ENCODE data around the gene NPAS4. TPM values are rescaled to one million over a fixed set of nuclear protein-coding genes. Genes with fewer than 3 reads are reported as not detected.
A peak's percentile ranks its signal among the peaks of the same experiment; 100 is the strongest.

NPAS4 gene
- total RNA-seq, 1 donor from 2014 or later: 0.78 TPM

DNA sequence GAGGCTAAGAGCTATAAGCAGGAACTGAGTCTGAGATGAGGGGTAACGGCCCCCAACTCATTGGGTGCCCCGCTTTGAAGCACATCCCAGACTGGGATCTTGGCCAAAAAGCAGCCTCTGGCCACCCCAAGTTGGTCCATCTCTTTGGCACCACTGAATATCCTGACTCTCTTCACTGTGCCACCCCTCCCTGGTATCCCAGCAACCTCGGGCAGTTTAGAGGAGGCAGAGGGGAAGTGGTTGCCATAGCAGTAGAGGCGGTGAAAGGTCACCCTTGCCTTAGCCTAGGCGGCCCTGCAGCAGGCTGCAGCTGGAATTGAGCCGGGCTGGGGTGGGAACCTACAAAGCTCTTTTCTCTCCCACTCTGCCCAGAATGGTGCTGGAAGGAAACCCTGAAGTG, 46.9 kb downstream of the NPAS4 start:
- DNase-seq: no peak
- H3K27me3 Mint-ChIP-seq (ENCODE audit: unreplicated experiment): peaks cover 7% of the 10 kb centered on the region
- peak overlapping the region; percentile 87 for H3K4me3 Mint-ChIP-seq (ENCODE audit: unreplicated experiment)
- TF ChIP-seq, protein P1, sequence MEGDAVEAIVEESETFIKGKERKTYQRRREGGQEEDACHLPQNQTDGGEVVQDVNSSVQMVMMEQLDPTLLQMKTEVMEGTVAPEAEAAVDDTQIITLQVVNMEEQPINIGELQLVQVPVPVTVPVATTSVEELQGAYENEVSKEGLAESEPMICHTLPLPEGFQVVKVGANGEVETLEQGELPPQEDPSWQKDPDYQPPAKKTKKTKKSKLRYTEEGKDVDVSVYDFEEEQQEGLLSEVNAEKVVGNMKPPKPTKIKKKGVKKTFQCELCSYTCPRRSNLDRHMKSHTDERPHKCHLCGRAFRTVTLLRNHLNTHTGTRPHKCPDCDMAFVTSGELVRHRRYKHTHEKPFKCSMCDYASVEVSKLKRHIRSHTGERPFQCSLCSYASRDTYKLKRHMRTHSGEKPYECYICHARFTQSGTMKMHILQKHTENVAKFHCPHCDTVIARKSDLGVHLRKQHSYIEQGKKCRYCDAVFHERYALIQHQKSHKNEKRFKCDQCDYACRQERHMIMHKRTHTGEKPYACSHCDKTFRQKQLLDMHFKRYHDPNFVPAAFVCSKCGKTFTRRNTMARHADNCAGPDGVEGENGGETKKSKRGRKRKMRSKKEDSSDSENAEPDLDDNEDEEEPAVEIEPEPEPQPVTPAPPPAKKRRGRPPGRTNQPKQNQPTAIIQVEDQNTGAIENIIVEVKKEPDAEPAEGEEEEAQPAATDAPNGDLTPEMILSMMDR (IDR thresholded peaks at IDR 0.05; ENCODE audit: partially characterized antibody, unreplicated experiment): no peak
- no peak overlapping the region for H3K27ac Mint-ChIP-seq (ENCODE audit: unreplicated experiment)
- no peaks in the 10 kb centered on the region for H3K36me3 Mint-ChIP-seq (ENCODE audit: unreplicated experiment)
- H3K9me3 Mint-ChIP-seq (ENCODE audit: unreplicated experiment): peaks cover 7% of the 10 kb centered on the region
- H3K4me1 Mint-ChIP-seq (ENCODE audit: low read depth, unreplicated experiment): peaks cover 8% of the 10 kb centered on the region

DNA sequence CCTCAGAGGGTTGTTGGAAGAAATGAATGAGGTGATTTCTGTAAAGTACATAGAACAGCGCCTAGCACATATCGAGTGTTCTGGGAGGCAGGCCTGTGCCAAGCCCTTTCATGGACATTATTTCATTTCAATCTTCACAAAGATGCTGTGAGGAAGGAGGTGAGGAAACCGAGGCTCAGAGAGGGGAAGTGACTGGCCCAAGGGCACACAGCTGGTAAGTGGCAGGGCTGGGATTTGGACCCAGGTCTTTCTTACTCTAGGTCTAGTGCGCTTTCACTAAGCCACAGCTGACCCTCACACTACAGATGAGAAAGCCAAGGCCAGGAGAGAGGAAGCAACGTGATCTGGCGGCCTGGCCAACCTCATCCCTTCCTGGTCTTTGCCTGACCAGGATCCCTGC, 47.9 kb downstream of the NPAS4 start:
- H3K4me1 Mint-ChIP-seq (ENCODE audit: low read depth, unreplicated experiment): peaks cover 8% of the 10 kb centered on the region
- H3K4me3 Mint-ChIP-seq (ENCODE audit: unreplicated experiment): peak overlapping the region; percentile 30
- peaks cover 7% of the 10 kb centered on the region for H3K9me3 Mint-ChIP-seq (ENCODE audit: unreplicated experiment)
- no peak for DNase-seq
- peak overlapping the region; percentile 52 for H3K27ac Mint-ChIP-seq (ENCODE audit: unreplicated experiment)
- H3K27me3 Mint-ChIP-seq (ENCODE audit: unreplicated experiment): peaks cover 7% of the 10 kb centered on the region
- no peaks in the 10 kb centered on the region for H3K36me3 Mint-ChIP-seq (ENCODE audit: unreplicated experiment)
- TF ChIP-seq, protein P1 (IDR thresholded peaks at IDR 0.05; ENCODE audit: partially characterized antibody, unreplicated experiment): no peak

DNA sequence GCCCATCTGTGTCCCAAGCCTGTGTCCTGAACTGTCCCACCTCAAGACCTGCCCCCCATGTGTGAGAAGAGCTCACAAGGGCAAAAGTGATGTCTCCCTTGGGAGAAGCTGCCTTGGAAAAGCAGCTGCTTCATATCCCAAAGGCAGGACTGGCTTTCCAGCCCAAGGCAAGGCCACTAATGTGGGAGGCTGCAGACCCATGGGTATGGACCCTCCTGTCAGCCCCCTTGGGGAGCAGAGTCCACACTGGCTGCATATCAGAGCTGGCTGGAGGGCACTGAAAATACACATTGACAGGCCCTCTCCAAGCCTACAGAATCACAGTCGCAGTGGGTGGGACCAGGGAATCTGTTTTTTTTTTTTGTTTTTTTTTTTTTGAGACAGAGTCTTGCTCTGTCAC, 48.6 kb downstream of the NPAS4 start:
- no peak overlapping the region for H3K27ac Mint-ChIP-seq (ENCODE audit: unreplicated experiment)
- TF ChIP-seq, protein P1 (IDR thresholded peaks at IDR 0.05; ENCODE audit: partially characterized antibody, unreplicated experiment): no peak
- H3K27me3 Mint-ChIP-seq (ENCODE audit: unreplicated experiment): peaks cover 7% of the 10 kb centered on the region
- H3K4me1 Mint-ChIP-seq (ENCODE audit: low read depth, unreplicated experiment): peaks cover 11% of the 10 kb centered on the region
- H3K9me3 Mint-ChIP-seq (ENCODE audit: unreplicated experiment): peaks cover 7% of the 10 kb centered on the region
- H3K4me3 Mint-ChIP-seq (ENCODE audit: unreplicated experiment): no peak overlapping the region
- no peak for DNase-seq
- H3K36me3 Mint-ChIP-seq (ENCODE audit: unreplicated experiment): no peaks in the 10 kb centered on the region

DNA sequence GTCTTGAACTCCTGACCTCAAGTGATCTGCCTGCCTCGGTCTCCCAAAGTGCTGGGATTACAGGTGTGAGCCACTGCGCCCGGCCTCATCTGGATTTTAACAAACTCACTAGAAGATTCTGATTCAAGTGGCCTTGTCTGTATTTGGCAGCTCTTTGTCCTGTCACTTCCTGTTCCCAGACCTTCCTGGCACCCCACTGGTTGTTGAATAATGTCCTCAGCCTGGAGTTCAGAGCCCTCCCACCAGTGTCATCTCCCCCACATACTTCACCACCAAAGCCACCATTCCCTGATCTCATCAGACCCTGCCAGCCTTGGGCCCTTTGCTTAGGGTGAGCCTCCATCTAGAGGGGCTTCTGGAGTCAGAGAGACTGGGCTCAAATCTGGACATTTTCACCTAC, 49.2 kb downstream of the NPAS4 start:
- H3K9me3 Mint-ChIP-seq (ENCODE audit: unreplicated experiment): peaks cover 7% of the 10 kb centered on the region
- no peaks in the 10 kb centered on the region for H3K36me3 Mint-ChIP-seq (ENCODE audit: unreplicated experiment)
- TF ChIP-seq, protein P1 (IDR thresholded peaks at IDR 0.05; ENCODE audit: partially characterized antibody, unreplicated experiment): no peak
- DNase-seq: no peak
- peaks cover 9% of the 10 kb centered on the region for H3K27me3 Mint-ChIP-seq (ENCODE audit: unreplicated experiment)
- no peak overlapping the region for H3K27ac Mint-ChIP-seq (ENCODE audit: unreplicated experiment)
- H3K4me3 Mint-ChIP-seq (ENCODE audit: unreplicated experiment): peak overlapping the region; percentile 58
- peaks cover 11% of the 10 kb centered on the region for H3K4me1 Mint-ChIP-seq (ENCODE audit: low read depth, unreplicated experiment)

DNA sequence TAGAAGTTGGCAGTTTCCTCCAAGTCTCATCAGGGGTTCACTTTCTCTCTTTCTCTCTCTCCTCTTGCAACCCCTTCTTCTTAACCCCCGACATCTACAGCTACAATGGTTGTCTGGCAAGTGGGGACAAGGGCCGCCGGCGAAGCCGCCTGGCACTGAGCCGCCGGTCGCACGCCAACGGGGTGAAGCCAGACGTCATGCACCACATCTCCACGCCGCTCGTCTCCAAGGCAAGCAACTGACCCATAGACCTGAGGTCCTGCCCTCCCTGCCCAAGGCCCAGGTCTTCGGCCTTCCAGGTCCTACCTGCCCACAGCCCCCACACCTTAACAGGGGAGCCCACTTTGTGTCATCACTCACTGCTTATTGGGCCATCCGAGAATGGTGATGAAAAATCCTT, 50.3 kb downstream of the NPAS4 start:
- TF ChIP-seq, protein P1 (IDR thresholded peaks at IDR 0.05; ENCODE audit: partially characterized antibody, unreplicated experiment): no peak
- H3K4me3 Mint-ChIP-seq (ENCODE audit: unreplicated experiment): no peak overlapping the region

More for the DNA sequence above, 50.3 kb downstream of the NPAS4 start:
- no peak for DNase-seq
- peaks cover 6% of the 10 kb centered on the region for H3K27me3 Mint-ChIP-seq (ENCODE audit: unreplicated experiment)
- H3K9me3 Mint-ChIP-seq (ENCODE audit: unreplicated experiment): peaks cover 7% of the 10 kb centered on the region
- H3K36me3 Mint-ChIP-seq (ENCODE audit: unreplicated experiment): no peaks in the 10 kb centered on the region
- H3K27ac Mint-ChIP-seq (ENCODE audit: unreplicated experiment): no peak overlapping the region
- peaks cover 11% of the 10 kb centered on the region for H3K4me1 Mint-ChIP-seq (ENCODE audit: low read depth, unreplicated experiment)

All from glutamatergic neuron (in vitro differentiated cells).